GM18861 (cell line): ENCODE measurements around the gene COPA.
A peak's percentile ranks its signal among the peaks of the same experiment; 100 is the strongest.

Experiments
- ATAC-seq: cut with Tn5 transposase; IDR thresholded peaks from one replicate; pipeline ENCODE4 v1.9.1; 2021; ENCODE audit not compliant: unreplicated experiment

COPA gene

GRCh38 chr1:160277330-160277729 is 65.7 kb downstream of the COPA start:
- ATAC-seq = no peak

GRCh38 chr1:160271025-160271424 is 72.0 kb downstream of the COPA start:
- ATAC-seq = no peak

- ATAC-seq = no peak
Measured at GRCh38 chr1:160267284-160267991, 75.6 kb downstream of the COPA start.

- no peak for ATAC-seq
Measured at GRCh38 chr1:160264795-160265307, 78.2 kb downstream of the COPA start.

- peak; percentile 73 for ATAC-seq
Measured at GRCh38 chr1:160261893-160262794, 80.9 kb downstream of the COPA start, which contains the start of gene DCAF8. Gene DCAF8 (minus strand): TSS chr1:160262549. CDS start chr1:160244008, 18,541 bp downstream.

- ATAC-seq = peak; percentile 30
Measured at GRCh38 chr1:160261556-160261892, 81.5 kb downstream of the COPA start.

- ATAC-seq = no peak
Measured at GRCh38 chr1:160260406-160261382, 82.4 kb downstream of the COPA start.

GRCh38 chr1:160258177-160258798 is 84.8 kb downstream of the COPA start:
- no peak for ATAC-seq

- ATAC-seq = no peak
Measured at GRCh38 chr1:160257411-160258015, 85.5 kb downstream of the COPA start.

- no peak for ATAC-seq
Measured at GRCh38 chr1:160256396-160257046, 86.5 kb downstream of the COPA start.

GRCh38 chr1:160255781-160256300 is 87.2 kb downstream of the COPA start:
- no peak for ATAC-seq

GRCh38 chr1:160251687-160252526 is 91.1 kb downstream of the COPA start:
- ATAC-seq = no peak

GRCh38 chr1:160251011-160251410 is 92.0 kb downstream of the COPA start:
- ATAC-seq = no peak

GRCh38 chr1:160247053-160247452 is 96.0 kb downstream of the COPA start:
- no peak for ATAC-seq

- no peak for ATAC-seq
Measured at GRCh38 chr1:160245434-160245833, 97.6 kb downstream of the COPA start.

- ATAC-seq = no peak
Measured at GRCh38 chr1:160244209-160244608, 98.8 kb downstream of the COPA start.

- ATAC-seq = no peak
Measured at GRCh38 chr1:160243767-160244166, 99.3 kb downstream of the COPA start.

- no peak for ATAC-seq
Measured at GRCh38 chr1:160239582-160240299, 103.3 kb downstream of the COPA start.
